ENCODE measurements around the gene MMEL1.
"Not testable (repeated sequence)": the region's sequence is repeated elsewhere in the genome, so short reads cannot be mapped to it uniquely, and the experiment has no call there.

DNA sequence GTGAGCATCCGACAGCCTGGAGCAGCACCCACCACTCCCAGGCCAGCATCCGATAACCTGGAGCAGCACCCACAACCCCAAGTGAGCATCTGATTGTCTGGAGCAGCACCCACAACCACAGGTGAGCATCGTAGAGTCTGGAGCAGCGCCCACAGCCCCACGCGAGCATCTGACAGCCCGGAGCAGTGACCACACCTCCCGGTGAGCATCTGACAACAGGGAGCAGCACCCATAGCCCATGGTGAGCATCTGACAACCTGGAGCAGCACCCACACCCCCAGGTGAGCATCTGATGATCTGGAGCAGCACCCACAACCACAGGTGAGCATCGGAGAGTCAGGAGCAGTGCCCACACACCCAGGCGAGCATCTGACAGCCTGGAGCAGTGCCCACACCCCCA lies 25.1 kb upstream of the MMEL1 start:
- not testable (repeated sequence) for TF ChIP-seq ZSCAN30 (tag by site-specific recombination; IDR thresholded peaks at IDR 0.05); REST (tag by site-specific recombination; IDR thresholded peaks at IDR 0.05); ZFP3 (tag by site-specific recombination; IDR thresholded peaks at IDR 0.05; ENCODE audit: low read depth); ZNF654 (tag by site-specific recombination; IDR thresholded peaks at IDR 0.05; ENCODE audit: low read depth); ZNF132 (tag by site-specific recombination; IDR thresholded peaks at IDR 0.05; ENCODE audit: borderline replicate concordance); ZFP69B (tag by site-specific recombination; IDR thresholded peaks at IDR 0.05); ZNF510 (tag by site-specific recombination; IDR thresholded peaks at IDR 0.05; ENCODE audit: insufficient replicate concordance); ZNF24 (tag by site-specific recombination; IDR thresholded peaks at IDR 0.05); ZNF639 (tag by site-specific recombination; IDR thresholded peaks at IDR 0.05)
- TF ChIP-seq, protein P1, sequence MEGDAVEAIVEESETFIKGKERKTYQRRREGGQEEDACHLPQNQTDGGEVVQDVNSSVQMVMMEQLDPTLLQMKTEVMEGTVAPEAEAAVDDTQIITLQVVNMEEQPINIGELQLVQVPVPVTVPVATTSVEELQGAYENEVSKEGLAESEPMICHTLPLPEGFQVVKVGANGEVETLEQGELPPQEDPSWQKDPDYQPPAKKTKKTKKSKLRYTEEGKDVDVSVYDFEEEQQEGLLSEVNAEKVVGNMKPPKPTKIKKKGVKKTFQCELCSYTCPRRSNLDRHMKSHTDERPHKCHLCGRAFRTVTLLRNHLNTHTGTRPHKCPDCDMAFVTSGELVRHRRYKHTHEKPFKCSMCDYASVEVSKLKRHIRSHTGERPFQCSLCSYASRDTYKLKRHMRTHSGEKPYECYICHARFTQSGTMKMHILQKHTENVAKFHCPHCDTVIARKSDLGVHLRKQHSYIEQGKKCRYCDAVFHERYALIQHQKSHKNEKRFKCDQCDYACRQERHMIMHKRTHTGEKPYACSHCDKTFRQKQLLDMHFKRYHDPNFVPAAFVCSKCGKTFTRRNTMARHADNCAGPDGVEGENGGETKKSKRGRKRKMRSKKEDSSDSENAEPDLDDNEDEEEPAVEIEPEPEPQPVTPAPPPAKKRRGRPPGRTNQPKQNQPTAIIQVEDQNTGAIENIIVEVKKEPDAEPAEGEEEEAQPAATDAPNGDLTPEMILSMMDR (tag by site-specific recombination; IDR thresholded peaks at IDR 0.05), result not testable (repeated sequence)
